HepG2 (cell line): Measurements from ENCODE around the gene ELOVL6. TPM values are rescaled to one million over a fixed set of nuclear protein-coding genes. Genes with fewer than 3 reads are reported as not detected.
A peak's percentile ranks its signal among the peaks of the same experiment; 100 is the strongest.

Experiments
- ATAC-seq: fragments of 200-7000 bp; cut with Tn5 transposase; 3 replicates; pipeline ENCODE4 v1.9.1; 2020; ENCODE audit warnings: mild to moderate bottlenecking, moderate library complexity
- BruUV-seq: library from RNA; stranded (reverse); fragments of 400-500 nt; replicated peaks from 2 replicates; lab custom pipeline; 2021; lab: Mats Ljungman, UMichigan
- CTCF ChIA-PET: fragments of 300-600 bp; formaldehyde crosslinking; extraction: SDS; loops from one replicate; lab custom pipeline; 2021; ENCODE audit warnings: low total read pairs, inconsistent platforms, low intra/inter-chr PET ratio; lab: Yijun Ruan, JAX
- POLR2A ChIA-PET: fragments of 350-600 bp; sonication (Branson Sonifier 250); formaldehyde crosslinking; loops from one replicate; lab custom pipeline; 2020; ENCODE audit warnings: antibody characterized with exemption, inconsistent platforms; lab: Yijun Ruan, JAX
- DNase-seq: peaks from one replicate; pipeline ENCODE4 v3.0.0-alpha.2; 2015; ENCODE audit warnings: low spot score
- FAIRE-seq: peaks from 3 replicates; lab custom pipeline; 2011; peaks lifted over from hg19 to GRCh38; lab: Jason Lieb, UNC
- H2AFZ ChIP-seq: one replicate; pipeline ENCODE4 v1.6.1; 2011; ENCODE audit warnings: low read length, inconsistent platforms
- H3K27ac ChIP-seq: fragments of 300-600 bp; 3 replicates; pipeline ENCODE4 v1.8.0; 2011; ENCODE audit warnings: mixed run types, mild to moderate bottlenecking, mixed read lengths, low read length, inconsistent platforms; ENCODE audit not compliant: insufficient read depth; ENCODE audit errors: extremely low read length
- H3K27me3 ChIP-seq, 2 experiments: fragments of 200-600 bp in 1 of 2; 2 replicates in 1 of 2; 3 replicates in 1 of 2; pipeline versions ENCODE4 v1.6.0 to v1.8.0; 2011; ENCODE audit warnings: low read length in 2 of 2, mild to moderate bottlenecking in 2 of 2, moderate library complexity in 2 of 2, inconsistent platforms in 1 of 2; ENCODE audit not compliant: insufficient read depth in 2 of 2, control insufficient read depth in 1 of 2
- H3K36me3 ChIP-seq, 2 experiments: fragments of 200-600 bp in 1 of 2; replicated peaks in 1 of 2; 2 replicates in 1 of 2; 3 replicates in 1 of 2; pipeline versions ENCODE4 v1.5.1 to v1.8.0; 2011; ENCODE audit warnings: low read length in 2 of 2, inconsistent platforms in 1 of 2; ENCODE audit not compliant: insufficient read depth in 2 of 2, control insufficient read depth in 1 of 2
- H3K4me1 ChIP-seq: 2 replicates; pipeline ENCODE4 v1.5.1; 2012; ENCODE audit warnings: low read length, inconsistent platforms; ENCODE audit not compliant: insufficient read depth
- H3K4me2 ChIP-seq: 2 replicates; pipeline ENCODE4 v1.6.0; 2011; ENCODE audit warnings: low read depth, low read length, inconsistent platforms
- H3K4me3 ChIP-seq, 3 experiments: fragments of 200-600 bp in 1 of 3; sonication (generic), shearing (Covaris generic) in 1 of 3; replicated peaks in 1 of 3; 2 replicates each; pipeline ENCODE4 v1.5.1; 2011 to 2016; ENCODE audit warnings: low read length in 3 of 3, inconsistent platforms in 2 of 3, low read depth in 2 of 3, mild to moderate bottlenecking in 2 of 3, control low read depth in 1 of 3, mixed read lengths in 1 of 3; ENCODE audit not compliant: insufficient read depth in 1 of 3
- H3K79me2 ChIP-seq: one replicate; pipeline ENCODE4 v1.6.1; 2011; ENCODE audit warnings: low read length, inconsistent platforms; ENCODE audit not compliant: insufficient read depth
- H3K9ac ChIP-seq: 2 replicates; pipeline ENCODE4 v1.6.0; 2011; ENCODE audit warnings: mild to moderate bottlenecking, low read depth, low read length, inconsistent platforms; ENCODE audit not compliant: insufficient read depth
- H3K9me3 ChIP-seq: 2 replicates; pipeline ENCODE4 v1.5.1; 2012; ENCODE audit warnings: mild to moderate bottlenecking, low read length
- H4K20me1 ChIP-seq: 2 replicates; pipeline ENCODE4 v1.6.0; 2011; ENCODE audit warnings: inconsistent platforms, mild to moderate bottlenecking, low read length, moderate library complexity; ENCODE audit not compliant: insufficient read depth
- ATF7-NPFF ChIP-seq: sonication (generic); formaldehyde crosslinking; IDR thresholded peaks from 2 replicates; pipeline ENCODE4 v1.8.1; 2023; ENCODE audit warnings: mild to moderate bottlenecking, low read depth, missing genetic modification reagents, moderate library complexity
- E2F1 ChIP-seq: sonication (generic); formaldehyde crosslinking; IDR thresholded peaks from 2 replicates; pipeline ENCODE4 v1.5.0; 2020; ENCODE audit warnings: missing genetic modification reagents
- FOXA1 ChIP-seq, 2 experiments: fragments of 450-650 bp in 1 of 2; sonication (generic) in 1 of 2; formaldehyde crosslinking in 1 of 2; IDR thresholded peaks; 2 replicates each; pipeline versions ENCODE4 v1.4.0 to v1.6.1; 2016 to 2020; ENCODE audit warnings: missing genetic modification reagents in 1 of 2
- HCFC1 ChIP-seq: fragments of 150-350 bp; IDR thresholded peaks from 2 replicates; pipeline ENCODE4 v1.6.1; 2014; ENCODE audit warnings: low read depth, low read length
- KDM6A ChIP-seq: IDR thresholded peaks from 2 replicates; pipeline ENCODE4 v1.6.1; 2016; ENCODE audit warnings: low read depth
- MTF1 ChIP-seq: sonication (generic); formaldehyde crosslinking; IDR thresholded peaks from 2 replicates; pipeline ENCODE4 v1.5.0; 2020; ENCODE audit warnings: missing genetic modification reagents
- PBX2 ChIP-seq: IDR thresholded peaks from 2 replicates; pipeline ENCODE4 v1.6.1; 2016; ENCODE audit warnings: control low read depth
- ZKSCAN5 ChIP-seq: sonication (generic); formaldehyde crosslinking; IDR thresholded peaks from 2 replicates; pipeline ENCODE4 v1.5.1; 2020; ENCODE audit warnings: mild to moderate bottlenecking, missing genetic modification reagents
- ZNF18 ChIP-seq: sonication (generic); formaldehyde crosslinking; IDR thresholded peaks from 2 replicates; pipeline ENCODE4 v1.8.0; 2022; ENCODE audit warnings: mild to moderate bottlenecking, missing genetic modification reagents; ENCODE audit not compliant: insufficient replicate concordance
- ZNF354B ChIP-seq: sonication (generic); formaldehyde crosslinking; IDR thresholded peaks from 2 replicates; pipeline ENCODE4 v1.8.0; 2022; ENCODE audit warnings: mild to moderate bottlenecking, missing genetic modification reagents
- WGBS: methylation state at CpG from one replicate; pipeline ENCODE4 v1.1.6; 2017; ENCODE audit warnings: low lambda C conversion rate; 5-methylcytosine and 5-hydroxymethylcytosine counted together
- in situ Hi-C: cut with HindIII; loops from 2 replicates; pipeline ENCODE4 v1.10.0; 2017; ENCODE audit warnings: low pct_unique_long_range_greater_than_20kb; ENCODE audit not compliant: extremely low pct_ligation_motif_present
- intact Hi-C: fragments of 100-400 bp; cut with micrococcal nuclease; formaldehyde crosslinking; loops from one replicate; pipeline ENCODE4 v1.10.0; 2022; ENCODE audit not compliant: unreplicated experiment
- polyA plus RNA-seq, 8 experiments: library from polyadenylated mRNA; depleted of rRNA in 3 of 8; stranded (reverse) in 7 of 8; unstranded in 1 of 8; fragments of >200 nt; fragmentation: Illumina TruSeq in 4 of 8; extraction: Trizol in 4 of 8; gene quantifications; 2 replicates each; pipeline versions ENCODE4 v1.2.1 to v1.2.3, GENCODE V29; 2011 to 2016; ENCODE audit warnings: low read depth in 4 of 8, missing spikeins in 1 of 8, mixed read lengths in 1 of 8; ENCODE audit not compliant: insufficient read depth in 1 of 8
- total RNA-seq, 5 experiments: library from RNA; depleted of rRNA; stranded (reverse); fragments of >200 nt; fragmentation: Illumina TruSeq; extraction: Trizol; gene quantifications; 2 replicates each; pipeline ENCODE4 v1.2.3, GENCODE V29; 2016; ENCODE audit warnings: low read depth in 1 of 5
- TF ChIP-seq, protein P1 (sequence below), 2 experiments: fragments of 450-650 bp in 1 of 2; sonication (generic) in 1 of 2; formaldehyde crosslinking; IDR thresholded peaks; 2 replicates each; pipeline versions ENCODE4 v1.5.0 to v1.8.0; 2020 to 2022; ENCODE audit warnings: mild to moderate bottlenecking in 1 of 2, missing genetic modification reagents in 1 of 2
- TF ChIP-seq, protein P2 (sequence below): sonication (generic); formaldehyde crosslinking; IDR thresholded peaks from 2 replicates; pipeline ENCODE4 v1.9.0; 2021; ENCODE audit warnings: missing genetic modification reagents, borderline replicate concordance

Gene ELOVL6
- total and polyA plus RNA-seq, 2 of the 13 experiments (the other 11 are each of a cell fraction or from before 2014, with no cell fraction given): 14.1 to 23.2 TPM

DNA sequence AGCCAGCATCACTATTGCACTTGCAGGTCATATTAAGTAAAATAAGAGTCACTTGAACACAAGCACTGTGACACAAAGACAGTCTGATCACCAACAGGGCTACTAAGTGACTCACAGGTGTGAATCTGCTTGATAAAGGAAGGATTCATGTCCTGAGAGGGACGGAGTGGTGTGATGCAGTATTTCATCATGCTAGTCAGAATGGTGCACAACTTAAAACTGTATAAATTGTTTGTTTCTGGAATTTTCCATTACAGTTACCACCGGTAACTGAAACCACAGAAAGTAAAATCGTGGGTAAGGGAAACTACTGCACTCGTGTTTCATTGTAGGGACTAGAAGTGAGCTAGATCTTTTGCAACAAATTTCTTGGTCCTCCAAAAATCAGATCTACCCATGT, 109.7 kb downstream of the ELOVL6 start:
- H3K27ac ChIP-seq: no peak overlapping the region
- H3K27me3 ChIP-seq: no peaks in the 10 kb centered on the region
- H3K4me1 ChIP-seq: peaks cover 23% of the 10 kb centered on the region
- no peak overlapping the region for H2AFZ ChIP-seq
- H3K9ac ChIP-seq: no peak overlapping the region
- no peaks in the 10 kb centered on the region for H3K36me3 ChIP-seq
- no peaks in the 10 kb centered on the region for H4K20me1 ChIP-seq
- FAIRE-seq (no peak), ATAC-seq (no peak), DNase-seq (no peak)
- no peak overlapping the region for H3K4me3 ChIP-seq
- WGBS: 93% methylated on average over 4 of the region's 4 CpGs
- no peak overlapping the region for H3K4me2 ChIP-seq
- H3K79me2 ChIP-seq: no peaks in the 10 kb centered on the region
- BruUV-seq: no TSS peak
- CTCF ChIA-PET: no interaction called here
- POLR2A ChIA-PET: no interaction called here
- intact Hi-C loops: no loop called here
- TF ChIP-seq PBX2 (CRISPR knock-in tag) (no peak), HCFC1 (no peak)
- TF ChIP-seq, protein P1, sequence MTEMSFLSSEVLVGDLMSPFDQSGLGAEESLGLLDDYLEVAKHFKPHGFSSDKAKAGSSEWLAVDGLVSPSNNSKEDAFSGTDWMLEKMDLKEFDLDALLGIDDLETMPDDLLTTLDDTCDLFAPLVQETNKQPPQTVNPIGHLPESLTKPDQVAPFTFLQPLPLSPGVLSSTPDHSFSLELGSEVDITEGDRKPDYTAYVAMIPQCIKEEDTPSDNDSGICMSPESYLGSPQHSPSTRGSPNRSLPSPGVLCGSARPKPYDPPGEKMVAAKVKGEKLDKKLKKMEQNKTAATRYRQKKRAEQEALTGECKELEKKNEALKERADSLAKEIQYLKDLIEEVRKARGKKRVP (CRISPR knock-in tag; IDR thresholded peaks at IDR 0.05): peak in 1 of 2 experiments; percentile 65; a peak in 2 of 4 replicates
- H3K9me3 ChIP-seq: no peaks in the 10 kb centered on the region
- in situ Hi-C loops: no loop called here

- Histone ChIP-seq H3K27me3 (no peaks in the 10 kb centered on the region), H3K4me2 (no peak overlapping the region), H3K4me3 (no peak overlapping the region), H3K9ac (no peak overlapping the region), H2AFZ (no peak overlapping the region), H3K79me2 (no peaks in the 10 kb centered on the region), H3K36me3 (no peaks in the 10 kb centered on the region), H4K20me1 (no peaks in the 10 kb centered on the region), H3K27ac (no peak overlapping the region), H3K9me3 (no peaks in the 10 kb centered on the region), H3K4me1 (peaks cover 23% of the 10 kb centered on the region)
- over 99% methylated on average over 4 of the region's 4 CpGs for WGBS
- intact Hi-C loops: no loop called here
- POLR2A ChIA-PET: no interaction called here
- DNase-seq (no peak), ATAC-seq (no peak), FAIRE-seq (no peak)
- BruUV-seq: no TSS peak
- CTCF ChIA-PET: no interaction called here
- in situ Hi-C loops: no loop called here
- TF ChIP-seq ZKSCAN5 (CRISPR knock-in tag) (no peak), E2F1 (CRISPR knock-in tag) (no peak), ATF7-NPFF (no peak), ZNF354B (CRISPR knock-in tag) (no peak), MTF1 (CRISPR knock-in tag) (no peak), FOXA1 (IDR thresholded peaks at IDR 0.05) (no peak), FOXA1 (CRISPR knock-in tag; IDR thresholded peaks at IDR 0.05) (no peak), KDM6A (no peak), ZNF18 (CRISPR knock-in tag) (no peak)
- TF ChIP-seq, protein P2, sequence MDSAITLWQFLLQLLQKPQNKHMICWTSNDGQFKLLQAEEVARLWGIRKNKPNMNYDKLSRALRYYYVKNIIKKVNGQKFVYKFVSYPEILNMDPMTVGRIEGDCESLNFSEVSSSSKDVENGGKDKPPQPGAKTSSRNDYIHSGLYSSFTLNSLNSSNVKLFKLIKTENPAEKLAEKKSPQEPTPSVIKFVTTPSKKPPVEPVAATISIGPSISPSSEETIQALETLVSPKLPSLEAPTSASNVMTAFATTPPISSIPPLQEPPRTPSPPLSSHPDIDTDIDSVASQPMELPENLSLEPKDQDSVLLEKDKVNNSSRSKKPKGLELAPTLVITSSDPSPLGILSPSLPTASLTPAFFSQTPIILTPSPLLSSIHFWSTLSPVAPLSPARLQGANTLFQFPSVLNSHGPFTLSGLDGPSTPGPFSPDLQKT (CRISPR knock-in tag): no peak
These were observed 111.2 kb downstream of the ELOVL6 start for GRCh38 chr4:110087070-110087708.
